MCF 10A (cell line): ENCODE data around the gene CETN1. TPM values are rescaled to one million over a fixed set of nuclear protein-coding genes. Genes with fewer than 3 reads are reported as not detected.

Experiments used
- BruUV-seq: library from RNA; stranded (reverse); fragments of 400-500 nt; replicated peaks from 2 replicates; lab custom pipeline; 2021; lab: Mats Ljungman, UMichigan
- CTCF ChIA-PET: fragments of 300-600 bp; sonication (Branson Sonifier 250); formaldehyde crosslinking; extraction: SDS; loops from one replicate; lab custom pipeline; 2021; ENCODE audit warnings: antibody characterized with exemption, inconsistent platforms; lab: Yijun Ruan, JAX
- POLR2A ChIA-PET: fragments of 300-600, 350-650 bp; sonication (Branson Sonifier 250); formaldehyde crosslinking; extraction: SDS; loops from one replicate; lab custom pipeline; 2020; ENCODE audit warnings: antibody characterized with exemption, inconsistent platforms; lab: Yijun Ruan, JAX
- DNase-seq: peaks from one replicate; pipeline ENCODE4 v3.0.0-alpha.2; 2018; ENCODE audit not compliant: unreplicated experiment
- H3K27ac Mint-ChIP-seq: one replicate; pipeline ENCODE4 v1.8.0; 2022; ENCODE audit warnings: mild to moderate bottlenecking, low read depth, mixed read lengths; ENCODE audit not compliant: unreplicated experiment
- H3K27me3 Mint-ChIP-seq: one replicate; pipeline ENCODE4 v1.8.0; 2022; ENCODE audit warnings: mixed read lengths; ENCODE audit not compliant: insufficient read depth, unreplicated experiment
- H3K36me3 Mint-ChIP-seq: one replicate; pipeline ENCODE4 v1.8.0; 2022; ENCODE audit warnings: mild to moderate bottlenecking, moderate library complexity, mixed read lengths; ENCODE audit not compliant: insufficient read depth, unreplicated experiment
- H3K4me1 Mint-ChIP-seq: one replicate; pipeline ENCODE4 v1.8.0; 2022; ENCODE audit warnings: mixed read lengths; ENCODE audit not compliant: insufficient read depth, unreplicated experiment
- H3K4me3 Mint-ChIP-seq: one replicate; pipeline ENCODE4 v1.8.0; 2022; ENCODE audit warnings: mild to moderate bottlenecking, moderate library complexity, mixed read lengths; ENCODE audit not compliant: unreplicated experiment
- H3K9me3 Mint-ChIP-seq: one replicate; pipeline ENCODE4 v1.8.0; 2022; ENCODE audit warnings: mixed read lengths; ENCODE audit not compliant: unreplicated experiment
- CTCF ChIP-seq: fragments of 200-600 bp; IDR thresholded peaks from one replicate; pipeline ENCODE4 v1.8.0; 2022; ENCODE audit warnings: antibody characterized with exemption, mild to moderate bottlenecking; ENCODE audit not compliant: unreplicated experiment
- intact Hi-C: fragments of 100-400 bp; cut with micrococcal nuclease; formaldehyde crosslinking; loops from 2 replicates; pipeline ENCODE4 v1.14.1; 2022
- total RNA-seq: library from RNA; stranded (reverse); gene quantifications from 2 replicates; pipeline ENCODE4 v1.2.3, GENCODE V29; 2022

CETN1 gene
- total RNA-seq, 1 experiment from 2014 or later = not detected

- DNase-seq = no peak
- Mint-ChIP-seq H3K4me3 (no peak overlapping the region), H3K9me3 (no peaks in the 10 kb centered on the region), H3K4me1 (no peaks in the 10 kb centered on the region), H3K36me3 (no peaks in the 10 kb centered on the region), H3K27me3 (peaks cover 48% of the 10 kb centered on the region), H3K27ac (no peak overlapping the region)
- no peak for TF ChIP-seq CTCF
- ChIA-PET CTCF (no interaction called here), POLR2A (no interaction called here)
- no TSS peak for BruUV-seq
- intact Hi-C loops = no loop called here
These were observed 19.9 kb downstream of the CETN1 start for GRCh38 chr18:600107-600506.

DNA sequence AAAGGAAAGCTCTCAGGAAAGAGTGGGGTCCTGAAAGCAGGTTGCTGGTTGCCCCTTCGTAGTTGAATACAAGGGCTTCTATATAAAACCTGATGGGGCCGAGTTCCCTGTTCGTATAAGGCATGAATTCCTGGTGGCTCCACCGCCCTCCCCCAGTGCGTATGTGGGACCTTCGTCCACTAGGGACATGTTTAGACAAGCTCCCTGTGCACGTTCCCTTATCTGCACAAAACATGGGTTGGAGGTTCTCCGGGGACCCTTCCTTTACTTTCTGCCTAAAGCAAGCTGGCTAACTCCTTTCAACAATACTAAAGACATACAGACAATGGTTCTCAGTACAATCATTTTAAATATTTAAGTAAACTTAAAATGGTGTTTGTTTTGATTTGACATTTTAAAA is 24.6 kb downstream of the CETN1 start:
- POLR2A ChIA-PET = interaction anchor here (1.9 kb wide), 1 partner anchor 11 kb away, joined by 5 read pairs; no protein-coding TSS in a partner anchor
- CTCF ChIA-PET = interaction anchor here (1.1 to 3.3 kb wide), 2 partner anchors 11 to 226 kb away, joined by 3 to 14 read pairs; no protein-coding TSS in a partner anchor
- no TSS peak for BruUV-seq
- Mint-ChIP-seq H3K27me3 (peaks cover 34% of the 10 kb centered on the region), H3K4me3 (no peak overlapping the region), H3K36me3 (no peaks in the 10 kb centered on the region), H3K27ac (no peak overlapping the region), H3K4me1 (no peaks in the 10 kb centered on the region), H3K9me3 (no peaks in the 10 kb centered on the region)
- no peak for TF ChIP-seq CTCF
- no peak for DNase-seq
- intact Hi-C loops = no loop called here

DNA sequence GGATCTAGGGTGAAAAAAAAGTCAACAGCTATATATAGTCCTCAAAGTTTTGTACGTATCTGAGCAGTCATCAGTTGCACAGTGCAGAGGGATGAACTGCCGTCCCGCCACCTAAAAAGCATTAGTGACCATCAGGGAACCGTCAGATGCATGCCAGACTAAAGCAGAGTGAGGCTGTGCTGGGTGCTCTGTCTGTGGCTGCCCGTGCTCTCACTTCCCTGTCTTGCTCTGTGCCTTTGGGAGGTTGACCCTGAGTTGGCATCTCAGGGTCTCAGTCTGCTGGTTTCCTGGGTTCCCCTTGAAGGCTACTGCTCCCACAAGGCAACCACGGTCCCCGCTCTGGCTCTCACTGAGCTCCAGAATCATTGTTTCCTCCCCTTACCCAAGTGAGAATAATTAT is 27.8 kb downstream of the CETN1 start:
- intact Hi-C loops = no loop called here
- BruUV-seq = no TSS peak
- Mint-ChIP-seq H3K9me3 (no peaks in the 10 kb centered on the region), H3K4me1 (no peaks in the 10 kb centered on the region), H3K27me3 (peaks cover 3% of the 10 kb centered on the region), H3K36me3 (no peaks in the 10 kb centered on the region), H3K27ac (no peak overlapping the region), H3K4me3 (no peak overlapping the region)
- TF ChIP-seq CTCF = no peak
- CTCF ChIA-PET = interaction anchor here (0.7 to 2.5 kb wide), 4 partner anchors 8 to 315 kb away, joined by 3 to 21 read pairs (median 4); no protein-coding TSS in a partner anchor
- POLR2A ChIA-PET = no interaction called here
- no peak for DNase-seq

DNA sequence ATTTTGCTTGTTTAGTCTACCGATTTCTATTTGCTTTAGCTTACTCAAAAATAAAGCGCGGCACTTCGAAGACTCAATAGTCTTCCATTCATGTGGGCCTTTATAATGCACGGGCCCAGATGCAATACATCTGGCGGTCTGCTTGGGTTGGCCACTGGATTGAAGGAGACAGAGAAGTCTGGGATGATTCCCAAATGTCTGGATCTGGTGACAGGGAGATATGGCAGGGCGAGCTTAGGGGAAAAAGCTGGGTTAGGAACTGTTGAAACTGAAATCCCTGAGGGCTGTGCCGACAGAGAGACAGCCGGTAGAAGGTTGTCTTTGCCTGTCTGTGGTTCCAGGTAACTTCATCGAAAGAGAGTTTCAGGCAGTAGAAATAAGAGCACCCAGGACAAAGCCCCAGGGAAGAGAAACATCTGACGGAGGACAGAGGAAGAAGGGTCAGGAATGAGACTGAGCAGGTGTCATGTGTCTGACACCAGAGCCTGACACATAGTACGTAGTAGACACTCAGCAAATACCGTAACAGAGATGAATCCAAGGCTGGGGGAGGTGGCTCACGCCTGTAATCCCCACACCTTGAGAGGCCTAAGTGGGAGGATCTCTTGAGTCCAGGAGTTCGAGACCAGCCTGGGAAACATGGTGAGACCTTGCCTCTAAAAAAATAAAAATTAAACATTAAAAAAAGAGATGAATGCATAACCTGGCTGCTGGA is 30.2 kb downstream of the CETN1 start:
- Mint-ChIP-seq H3K4me3 (no peak overlapping the region), H3K27ac (no peak overlapping the region), H3K36me3 (no peaks in the 10 kb centered on the region), H3K9me3 (no peaks in the 10 kb centered on the region), H3K4me1 (peaks cover 1% of the 10 kb centered on the region), H3K27me3 (no peaks in the 10 kb centered on the region)
- intact Hi-C loops = no loop called here
- no peak for DNase-seq
- ChIA-PET CTCF (interaction anchor here (0.6 to 1.0 kb wide), 2 partner anchors 8 to 229 kb away, joined by 4 to 5 read pairs; no protein-coding TSS in a partner anchor), POLR2A (no interaction called here)
- BruUV-seq = no TSS peak
- no peak for TF ChIP-seq CTCF
